RPMI7951 (cell line): Measurements from ENCODE around the gene ABLIM1. TPM values are rescaled to one million over a fixed set of nuclear protein-coding genes. Genes with fewer than 3 reads are reported as not detected.

ENCODE experiments used
- DNase-seq: peaks from one replicate; pipeline ENCODE4 v3.0.0-alpha.2; 2012; ENCODE audit warnings: low read depth
- total RNA-seq: library from RNA; depleted of rRNA; stranded (reverse); fragments of >200 nt; shearing (Covaris generic); gene quantifications from 2 replicates; pipeline ENCODE4 v1.2.3, GENCODE V29; 2014

Gene ABLIM1
- total RNA-seq, 1 experiment from 2014 or later: 0.24 TPM

DNA sequence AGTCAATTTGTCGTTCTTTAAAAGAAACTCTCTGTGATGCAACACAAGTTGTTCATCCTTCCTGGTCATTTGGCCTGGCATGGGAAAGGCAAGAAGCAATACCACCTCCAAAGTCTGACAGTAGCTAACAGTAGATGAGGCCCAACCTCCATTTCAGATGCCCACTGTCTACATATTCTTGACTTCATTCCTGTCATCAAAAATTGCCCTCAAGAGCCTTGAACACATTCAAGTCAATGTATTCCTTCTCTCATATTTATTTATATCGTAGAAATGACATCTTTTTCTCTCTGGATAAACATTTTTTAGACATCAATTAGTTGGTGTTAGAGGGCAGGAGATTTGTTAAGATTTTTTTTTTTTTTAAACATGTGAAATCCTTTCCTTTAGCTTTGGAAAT is 33.7 kb downstream of the ABLIM1 start:
- no peak for DNase-seq

- DNase-seq: peak; percentile 91
Observed at GRCh38 chr10:114623661-114624294, 34.3 kb downstream of the ABLIM1 start.

GRCh38 chr10:114623155-114623554 is 34.9 kb downstream of the ABLIM1 start:
- no peak for DNase-seq

- DNase-seq: peak; percentile 15
Observed at GRCh38 chr10:114618722-114619121, 39.4 kb downstream of the ABLIM1 start.

DNA sequence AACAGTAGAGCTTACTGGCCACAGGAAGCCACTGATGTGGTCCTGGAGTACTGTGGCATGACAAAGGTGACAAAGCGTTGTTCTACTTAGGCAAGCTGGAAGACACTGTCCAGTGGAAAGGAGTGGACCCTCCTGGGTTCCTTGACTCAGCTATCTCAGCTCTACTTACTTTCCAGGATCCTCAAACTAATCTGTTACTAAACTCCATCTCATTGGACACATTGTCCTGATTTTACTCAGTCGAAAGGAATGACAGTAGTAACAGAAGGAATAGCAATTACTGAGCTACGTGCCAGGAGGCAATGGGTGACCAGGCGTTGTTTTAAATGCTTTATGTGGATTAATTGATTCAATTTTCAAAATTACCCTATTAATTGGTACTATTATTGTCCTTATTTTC is 41.6 kb downstream of the ABLIM1 start:
- no peak for DNase-seq

DNA sequence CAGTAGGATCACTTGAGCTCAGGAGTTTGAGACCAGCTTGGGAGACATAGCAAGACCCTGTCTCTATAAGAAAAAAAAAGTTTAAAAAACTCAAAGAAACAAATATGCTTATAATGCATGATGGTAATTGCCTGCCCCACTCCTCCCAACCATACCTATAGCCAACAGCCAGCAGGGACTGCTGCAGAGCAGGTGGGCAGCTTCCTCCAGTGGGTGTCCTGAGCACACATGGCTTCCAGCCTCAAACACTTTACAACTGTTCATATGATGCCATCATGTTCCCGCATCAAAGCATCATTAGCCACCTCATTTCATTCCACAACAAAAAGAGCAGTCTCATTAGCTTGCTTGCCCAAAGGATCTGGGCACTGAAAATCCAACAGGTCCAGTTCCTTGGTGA is 42.0 kb downstream of the ABLIM1 start:
- no peak for DNase-seq

DNA sequence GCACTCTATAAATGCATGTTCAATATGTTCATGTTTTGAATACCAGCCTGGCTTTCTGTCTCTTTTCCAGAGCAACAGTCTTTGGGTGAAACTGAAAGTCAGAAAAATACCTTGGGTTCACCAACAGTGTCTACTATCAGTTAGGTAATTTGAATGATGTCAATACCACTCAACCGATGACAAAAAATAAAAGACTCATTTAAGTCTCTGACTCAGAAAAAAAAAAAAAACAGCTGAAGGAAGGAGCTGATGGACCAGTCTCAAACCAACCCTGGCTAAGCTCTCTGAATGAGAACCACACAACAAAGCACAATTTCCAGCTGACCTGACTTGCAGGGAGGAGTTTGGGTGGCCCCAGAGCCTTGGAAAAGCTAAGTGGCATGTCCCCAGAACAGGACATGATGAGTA is 42.5 kb downstream of the ABLIM1 start:
- no peak for DNase-seq

DNA sequence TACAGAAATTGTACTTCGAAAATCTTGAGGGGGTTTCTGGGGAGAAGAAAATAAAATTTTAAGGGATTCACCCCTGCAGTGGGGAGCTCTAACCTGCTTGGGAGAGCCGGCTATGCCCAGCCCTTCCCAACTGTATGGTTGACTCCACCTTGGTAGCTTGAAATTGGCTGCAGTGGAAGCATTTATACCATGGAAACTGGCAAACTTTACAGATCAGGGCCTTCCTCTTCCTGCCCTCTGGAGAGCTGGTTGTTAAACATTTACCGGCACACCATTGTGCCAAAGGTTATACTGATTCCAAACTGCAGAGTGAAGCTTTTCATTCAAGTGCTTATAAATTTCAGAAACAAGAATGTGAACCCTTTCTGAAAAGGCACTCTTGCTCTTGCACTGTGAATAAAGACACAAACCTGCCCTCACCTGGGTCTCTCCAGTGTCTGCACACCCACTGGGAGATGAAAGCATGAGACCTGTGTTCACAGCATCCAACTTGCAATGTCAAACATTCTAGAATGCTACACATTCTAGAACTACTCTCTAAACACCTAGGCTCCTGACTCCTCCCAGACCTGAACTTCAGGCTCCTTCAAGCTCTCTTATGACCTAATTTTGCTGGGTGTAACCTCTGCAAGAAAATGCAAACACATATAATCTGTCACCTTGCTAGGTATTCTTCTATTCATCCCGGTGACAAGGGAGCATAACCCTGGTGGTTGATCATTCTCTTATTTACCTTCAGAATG is 44.7 kb downstream of the ABLIM1 start:
- DNase-seq: no peak

DNA sequence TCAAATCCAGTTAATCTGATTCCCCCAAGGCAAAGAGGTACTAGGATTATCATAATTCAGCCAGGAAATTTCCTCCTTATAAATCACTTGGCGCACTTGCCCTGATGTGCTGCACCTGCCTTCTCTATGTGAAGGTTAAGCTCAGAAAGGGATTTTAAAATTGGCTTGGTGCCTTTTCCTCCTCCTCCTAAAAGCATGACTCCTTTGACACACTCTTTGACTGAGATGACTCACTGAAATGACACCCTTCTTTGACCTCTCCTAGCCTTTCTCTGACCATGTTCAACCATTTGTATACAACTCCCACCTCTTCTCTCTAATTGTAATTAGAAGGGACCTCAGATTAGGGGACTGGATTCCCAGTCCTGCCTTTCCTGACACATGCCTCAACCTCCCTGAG is 46.5 kb downstream of the ABLIM1 start:
- no peak for DNase-seq

DNA sequence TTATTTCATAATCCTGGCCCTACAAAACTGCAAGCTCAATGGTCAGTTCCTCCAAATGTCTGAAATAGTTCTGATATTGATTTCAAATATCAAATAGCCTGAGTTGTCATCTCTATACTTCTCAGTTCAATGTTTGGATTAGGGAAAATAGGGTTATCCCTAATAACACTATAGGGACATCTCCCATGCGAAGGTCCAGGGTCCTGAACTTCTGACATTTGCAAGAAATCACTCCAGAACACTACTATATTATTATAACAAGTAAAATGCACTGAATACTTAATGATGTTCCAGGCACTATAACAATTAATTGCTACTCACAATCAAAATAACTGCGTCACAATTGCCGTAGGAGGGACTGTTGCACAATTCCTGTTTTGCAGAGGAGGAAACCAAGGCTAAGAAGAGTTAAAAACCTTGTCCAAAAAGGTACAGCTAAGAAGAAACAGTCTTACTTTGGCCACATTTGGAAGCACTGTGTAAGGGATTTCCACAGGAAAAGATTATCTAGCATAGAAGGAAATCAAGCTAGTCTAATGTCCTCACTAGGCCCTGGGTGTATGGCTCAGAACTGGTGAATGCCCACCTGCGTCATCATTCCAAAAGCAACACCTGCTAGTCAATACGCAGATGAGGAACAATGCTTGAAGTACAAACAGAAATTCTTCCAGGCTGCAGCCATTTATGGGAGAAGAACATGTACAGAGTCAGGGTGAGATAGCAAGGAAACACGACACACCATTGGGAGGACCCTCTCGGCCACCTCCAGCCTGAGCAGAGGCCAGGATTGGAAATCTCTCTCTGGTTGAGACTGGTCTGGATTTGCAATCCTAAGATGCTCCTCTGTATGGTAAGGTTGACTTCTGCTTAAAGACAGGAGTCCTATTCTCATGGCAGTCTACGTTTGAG is 48.3 kb downstream of the ABLIM1 start:
- DNase-seq: no peak

DNA sequence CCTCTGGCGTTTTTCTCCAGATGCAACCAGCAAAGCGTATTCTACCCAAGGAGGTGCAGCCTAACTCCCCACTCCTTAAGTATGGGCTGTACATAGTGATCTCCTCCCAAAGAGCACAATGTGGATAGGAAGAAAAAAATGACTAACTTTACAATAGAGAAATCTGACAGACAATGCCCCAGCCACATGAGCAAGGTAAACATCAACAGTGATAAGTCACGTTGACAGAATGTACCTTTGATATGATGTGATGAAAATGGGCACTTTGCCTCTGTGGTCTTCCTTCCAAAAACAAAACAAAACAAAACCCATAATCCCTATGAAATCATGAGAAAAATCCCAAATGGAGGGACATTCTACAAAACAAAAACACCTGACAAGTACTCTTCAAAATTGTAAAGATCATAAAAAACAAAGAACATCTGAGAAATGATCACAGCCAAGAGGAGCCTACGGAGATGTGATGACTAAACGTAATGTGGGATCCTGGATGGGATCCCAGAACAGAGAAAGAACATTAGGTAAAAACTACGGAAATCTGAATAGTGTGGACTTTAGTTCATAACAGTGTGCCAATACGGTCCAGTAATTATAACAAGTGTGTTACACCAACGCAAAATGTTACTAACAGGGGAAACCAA is 50.6 kb downstream of the ABLIM1 start:
- no peak for DNase-seq

DNA sequence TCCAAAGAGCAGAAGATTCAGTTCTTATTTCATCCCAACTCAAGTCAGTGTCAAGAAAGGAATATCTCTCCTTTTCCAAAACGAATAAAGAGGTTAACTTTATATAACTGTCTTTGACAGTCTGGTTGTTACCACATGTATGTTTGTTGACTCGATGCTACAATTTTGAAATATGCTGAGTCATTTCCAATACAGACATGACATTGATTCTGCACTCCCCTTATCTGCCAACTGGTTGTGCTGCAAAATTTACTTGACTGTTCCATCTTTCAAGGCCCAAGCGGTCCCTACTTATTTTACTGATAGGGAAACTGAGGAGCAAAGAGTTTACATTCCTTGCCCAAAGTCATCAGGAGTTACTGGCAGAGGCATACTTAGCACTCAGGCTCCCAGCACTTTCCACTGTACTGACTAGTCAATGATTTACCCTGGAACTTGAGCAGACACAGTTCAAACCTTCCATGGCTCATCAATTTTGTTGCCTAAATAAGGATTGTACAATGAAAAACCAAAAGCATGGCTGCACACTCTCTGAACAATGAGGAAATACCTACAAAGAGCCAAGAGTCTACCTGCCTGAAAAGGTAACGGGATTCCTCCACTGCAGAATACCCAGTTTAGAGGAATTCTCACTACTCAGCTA is 52.8 kb downstream of the ABLIM1 start:
- no peak for DNase-seq

DNA sequence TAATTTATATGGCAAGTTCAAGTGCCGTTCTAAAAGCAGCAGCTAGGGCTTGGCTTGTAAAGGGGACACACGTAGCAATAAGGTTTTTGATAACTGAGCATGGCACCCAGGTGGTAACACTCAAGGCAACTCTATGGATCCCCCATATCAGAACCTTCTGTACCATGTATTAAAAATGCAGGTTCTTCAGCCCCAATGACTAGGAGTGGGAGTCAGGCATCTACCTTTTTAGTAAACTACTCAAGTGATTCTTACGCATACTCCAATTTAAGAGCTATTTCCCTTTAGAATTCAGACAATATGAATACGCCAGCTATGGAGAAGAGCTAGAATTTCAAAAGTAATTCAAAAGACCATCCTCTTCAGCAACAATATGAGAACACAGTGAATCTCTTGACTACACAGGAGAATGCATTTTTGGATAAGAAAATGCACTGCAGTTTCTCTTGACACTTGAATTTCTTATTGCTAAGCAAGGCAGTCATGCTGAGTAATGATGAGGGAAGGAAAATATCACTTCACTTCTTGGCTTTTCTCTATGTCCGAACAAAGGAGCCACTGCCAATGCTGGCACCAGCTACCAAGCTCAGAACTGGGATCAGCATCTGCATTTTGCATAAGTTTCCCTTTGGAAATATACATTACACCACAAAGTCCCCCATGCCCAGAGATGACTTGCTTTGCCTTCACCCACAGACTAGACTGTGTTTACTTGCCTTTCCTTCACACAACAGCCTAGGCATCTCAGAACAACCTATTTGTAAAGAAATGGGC is 53.5 kb downstream of the ABLIM1 start:
- DNase-seq: no peak

DNA sequence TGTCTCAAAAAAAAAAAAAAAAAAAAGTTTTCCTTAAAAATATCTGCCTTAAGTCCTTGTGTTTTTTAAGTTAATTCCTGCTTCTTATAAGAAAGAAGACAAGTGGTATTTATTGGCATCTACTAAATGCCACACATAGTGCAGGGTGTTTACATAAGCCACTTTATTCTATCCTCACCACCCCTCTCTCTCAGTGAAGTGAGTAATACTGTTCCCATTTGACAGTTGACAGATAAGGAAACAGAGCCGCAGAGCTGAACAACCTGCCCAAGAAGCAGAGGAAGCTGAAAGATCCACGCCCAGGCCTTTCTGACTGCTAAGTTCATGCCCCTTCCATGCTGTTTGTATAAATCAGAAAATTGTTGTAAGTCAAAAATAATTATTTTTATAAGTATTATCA is 54.1 kb downstream of the ABLIM1 start:
- DNase-seq: no peak

- no peak for DNase-seq
Observed at GRCh38 chr10:114603303-114603702, 54.8 kb downstream of the ABLIM1 start.

DNA sequence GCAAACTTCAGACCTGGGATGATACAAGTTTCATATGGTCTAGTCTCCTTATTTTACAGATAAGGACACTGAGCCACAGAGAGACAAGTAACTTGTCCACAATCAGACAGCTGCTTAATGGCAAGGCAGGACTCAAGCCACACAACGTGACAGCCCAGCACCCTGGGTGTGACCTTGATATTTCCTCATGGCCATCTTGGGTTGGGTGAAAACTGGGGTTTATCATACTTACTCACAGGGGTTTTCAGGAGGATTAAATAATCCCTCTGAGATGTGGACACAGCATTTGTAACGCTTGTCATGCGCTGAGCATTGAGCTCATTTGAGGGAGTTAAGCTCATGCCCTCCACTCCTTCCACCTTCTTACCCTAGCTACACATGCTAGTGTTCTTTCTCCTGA is 58.0 kb downstream of the ABLIM1 start:
- no peak for DNase-seq

GRCh38 chr10:114596793-114597192 is 61.3 kb downstream of the ABLIM1 start:
- no peak for DNase-seq

GRCh38 chr10:114593816-114594468 is 64.1 kb downstream of the ABLIM1 start:
- no peak for DNase-seq

- DNase-seq: no peak
Observed at GRCh38 chr10:114593240-114593792, 64.8 kb downstream of the ABLIM1 start.

- DNase-seq: no peak
Observed at GRCh38 chr10:114590993-114591392, 67.1 kb downstream of the ABLIM1 start.
